ENCODE data around the gene VGLL2. TPM values are rescaled to one million over a fixed set of nuclear protein-coding genes. Genes with fewer than 3 reads are reported as not detected.

VGLL2 gene
- total RNA-seq, 2 experiments from 2014 or later: not detected

- H3K27me3 Mint-ChIP-seq: peaks cover 16% of the 10 kb centered on the region
- Histone ChIP-seq H3K4me1 (ENCODE audit: insufficient read depth, low read length) (no peaks in the 10 kb centered on the region), H3K4me3 (ENCODE audit: low read length) (no peak overlapping the region), H3K27ac (ENCODE audit: low read depth in 1 of 2, low read length in 2 of 2) (no peak overlapping the region), H3K27me3 (ENCODE audit: control insufficient read depth in 1 of 2, insufficient read depth in 2 of 2, low read length in 2 of 2) (peaks cover 0 to 3% of the 10 kb centered on the region in 2 experiments), H3K9me3 (ENCODE audit: control insufficient read depth in 1 of 2, insufficient read depth in 1 of 2, low read length in 2 of 2) (no peaks in the 10 kb centered on the region), H3K36me3 (ENCODE audit: insufficient read depth, low read length) (no peaks in the 10 kb centered on the region)
- no peaks in the 10 kb centered on the region for H3K9me3 Mint-ChIP-seq
- ChIA-PET POLR2A (no interaction called here), CTCF (no interaction called here)
- intact Hi-C loops (cut with DNase I, micrococcal nuclease): no loop called here
- no peaks in the 10 kb centered on the region for H3K4me1 Mint-ChIP-seq (ENCODE audit: low read depth)
- TF ChIP-seq CTCF (IDR thresholded peaks at IDR 0.05): no peak
- DNase-seq: no peak
- H3K4me3 Mint-ChIP-seq: no peak overlapping the region
- H3K27ac Mint-ChIP-seq: no peak overlapping the region
- H3K36me3 Mint-ChIP-seq (ENCODE audit: low read depth): no peaks in the 10 kb centered on the region
- no peak for ATAC-seq (ENCODE audit: poor library complexity)
Measured at GRCh38 chr6:117304446-117304845, 39.1 kb downstream of the VGLL2 start.

- ChIA-PET POLR2A (no interaction called here), CTCF (no interaction called here)
- no peaks in the 10 kb centered on the region for H3K4me1 Mint-ChIP-seq (ENCODE audit: low read depth)
- H3K9me3 Mint-ChIP-seq: no peaks in the 10 kb centered on the region
- ATAC-seq (ENCODE audit: poor library complexity) (no peak), DNase-seq (no peak)
- Histone ChIP-seq H3K9me3 (ENCODE audit: control insufficient read depth in 1 of 2, insufficient read depth in 1 of 2, low read length in 2 of 2) (no peaks in the 10 kb centered on the region), H3K4me3 (ENCODE audit: low read length) (no peak overlapping the region), H3K27me3 (ENCODE audit: control insufficient read depth in 1 of 2, insufficient read depth in 2 of 2, low read length in 2 of 2) (peaks cover 0 to 7% of the 10 kb centered on the region in 2 experiments), H3K4me1 (ENCODE audit: insufficient read depth, low read length) (no peaks in the 10 kb centered on the region), H3K36me3 (ENCODE audit: insufficient read depth, low read length) (no peaks in the 10 kb centered on the region), H3K27ac (ENCODE audit: low read depth in 1 of 2, low read length in 2 of 2) (no peak overlapping the region)
- H3K4me3 Mint-ChIP-seq: no peak overlapping the region
- TF ChIP-seq CTCF (IDR thresholded peaks at IDR 0.05): no peak
- H3K36me3 Mint-ChIP-seq (ENCODE audit: low read depth): no peaks in the 10 kb centered on the region
- no peak overlapping the region for H3K27ac Mint-ChIP-seq
- peaks cover 16% of the 10 kb centered on the region for H3K27me3 Mint-ChIP-seq
- intact Hi-C loops (cut with DNase I, micrococcal nuclease): no loop called here
Measured at GRCh38 chr6:117306227-117306790, 41.0 kb downstream of the VGLL2 start.

GRCh38 chr6:117307655-117308054, 42.3 kb downstream of the VGLL2 start:
- H3K27ac ChIP-seq (ENCODE audit: low read depth in 1 of 2, low read length in 2 of 2): no peak overlapping the region
- no peaks in the 10 kb centered on the region for H3K36me3 ChIP-seq (ENCODE audit: insufficient read depth, low read length)
- ATAC-seq (ENCODE audit: poor library complexity) (no peak), DNase-seq (no peak)
- H3K4me1 ChIP-seq (ENCODE audit: insufficient read depth, low read length): no peaks in the 10 kb centered on the region
- Mint-ChIP-seq H3K27ac (no peak overlapping the region), H3K4me3 (no peak overlapping the region), H3K4me1 (ENCODE audit: low read depth) (no peaks in the 10 kb centered on the region), H3K36me3 (ENCODE audit: low read depth) (no peaks in the 10 kb centered on the region), H3K9me3 (no peaks in the 10 kb centered on the region), H3K27me3 (peaks cover 29% of the 10 kb centered on the region)
- peaks cover 0 to 5% of the 10 kb centered on the region in 2 experiments for H3K27me3 ChIP-seq (ENCODE audit: control insufficient read depth in 1 of 2, insufficient read depth in 2 of 2, low read length in 2 of 2)
- H3K9me3 ChIP-seq (ENCODE audit: control insufficient read depth in 1 of 2, insufficient read depth in 1 of 2, low read length in 2 of 2): no peaks in the 10 kb centered on the region
- ChIA-PET CTCF (interaction anchor here (1.0 kb wide), 1 partner anchor 12 kb away, joined by 3 read pairs; no protein-coding TSS in a partner anchor), POLR2A (no interaction called here)
- H3K4me3 ChIP-seq (ENCODE audit: low read length): no peak overlapping the region
- no peak for TF ChIP-seq CTCF (IDR thresholded peaks at IDR 0.05)
- intact Hi-C loops (cut with DNase I, micrococcal nuclease): no loop called here
